Choroid plexus epithelial cell (primary cell): ENCODE data around the gene CACUL1.

Source experiments
- DNase-seq: peaks from one replicate; pipeline ENCODE4 v3.0.0-alpha.2; 2010; ENCODE audit warnings: low read depth
- H3K4me3 ChIP-seq: 2 replicates; pipeline ENCODE4 v1.5.1; 2011; ENCODE audit warnings: low read depth, mild to moderate bottlenecking, control low read depth, low read length, moderate library complexity
- TF ChIP-seq, protein P1 (sequence below): conservative IDR thresholded peaks from 2 replicates; pipeline ENCODE4 v1.5.1; 2011; ENCODE audit warnings: low read depth, mild to moderate bottlenecking, control low read depth, inconsistent platforms, low read length, moderate library complexity

CACUL1 gene

DNA sequence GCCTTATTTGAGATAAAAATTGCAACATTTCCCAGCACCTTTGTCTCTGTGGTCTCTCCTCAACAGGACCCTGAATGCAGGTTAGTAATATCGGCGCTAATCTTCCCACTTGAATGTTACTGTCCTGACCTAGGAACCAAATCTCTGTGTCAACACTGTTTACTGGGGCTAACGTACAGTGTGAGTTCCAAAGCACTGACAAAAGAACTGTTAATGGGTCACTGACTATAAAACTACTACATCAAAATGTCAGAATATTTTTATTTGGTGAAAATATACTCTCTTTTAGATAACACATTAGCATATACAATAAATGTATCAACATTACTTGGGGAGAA, 33.3 kb downstream of the CACUL1 start:
- TF ChIP-seq, protein P1, sequence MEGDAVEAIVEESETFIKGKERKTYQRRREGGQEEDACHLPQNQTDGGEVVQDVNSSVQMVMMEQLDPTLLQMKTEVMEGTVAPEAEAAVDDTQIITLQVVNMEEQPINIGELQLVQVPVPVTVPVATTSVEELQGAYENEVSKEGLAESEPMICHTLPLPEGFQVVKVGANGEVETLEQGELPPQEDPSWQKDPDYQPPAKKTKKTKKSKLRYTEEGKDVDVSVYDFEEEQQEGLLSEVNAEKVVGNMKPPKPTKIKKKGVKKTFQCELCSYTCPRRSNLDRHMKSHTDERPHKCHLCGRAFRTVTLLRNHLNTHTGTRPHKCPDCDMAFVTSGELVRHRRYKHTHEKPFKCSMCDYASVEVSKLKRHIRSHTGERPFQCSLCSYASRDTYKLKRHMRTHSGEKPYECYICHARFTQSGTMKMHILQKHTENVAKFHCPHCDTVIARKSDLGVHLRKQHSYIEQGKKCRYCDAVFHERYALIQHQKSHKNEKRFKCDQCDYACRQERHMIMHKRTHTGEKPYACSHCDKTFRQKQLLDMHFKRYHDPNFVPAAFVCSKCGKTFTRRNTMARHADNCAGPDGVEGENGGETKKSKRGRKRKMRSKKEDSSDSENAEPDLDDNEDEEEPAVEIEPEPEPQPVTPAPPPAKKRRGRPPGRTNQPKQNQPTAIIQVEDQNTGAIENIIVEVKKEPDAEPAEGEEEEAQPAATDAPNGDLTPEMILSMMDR: no peak
- H3K4me3 ChIP-seq: no peak overlapping the region
- DNase-seq: no peak

DNA sequence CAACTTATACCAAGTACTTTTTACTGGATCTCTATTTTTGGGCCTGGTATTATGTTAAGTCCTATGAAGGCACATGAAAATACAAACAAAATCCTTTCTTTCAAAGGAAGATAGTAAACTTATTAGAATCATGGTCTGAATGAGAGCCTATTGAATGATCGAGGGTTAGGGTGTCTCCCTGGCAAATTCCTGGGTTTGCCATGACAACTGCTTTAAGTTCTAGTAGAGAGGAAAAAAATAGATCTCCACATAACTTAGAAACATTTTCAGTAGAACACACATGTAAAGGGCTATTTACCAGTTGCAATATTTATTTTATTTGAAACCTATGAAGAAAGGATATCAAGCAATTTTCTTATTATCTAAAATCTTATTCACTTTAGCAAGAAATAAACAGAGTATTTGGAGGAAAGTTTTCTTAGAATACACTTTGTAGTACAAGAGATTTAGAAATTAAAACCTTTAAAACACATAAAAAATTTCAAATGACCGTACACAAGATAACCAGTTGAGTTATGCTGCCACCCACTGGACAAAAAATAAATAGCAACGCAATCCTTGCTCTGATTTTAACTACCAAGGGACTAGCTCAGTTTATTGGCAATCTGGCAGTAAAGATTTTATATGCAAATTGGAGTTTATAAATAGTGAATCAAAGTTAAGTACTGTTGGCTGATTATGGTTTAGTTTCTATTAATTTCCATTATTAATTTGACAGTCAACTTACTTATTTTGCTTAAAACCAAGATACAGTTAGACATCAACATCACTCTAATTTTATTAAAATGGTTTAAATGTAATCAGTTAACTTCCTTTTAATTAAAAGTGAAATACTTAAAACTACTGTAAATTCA, 33.9 kb downstream of the CACUL1 start:
- TF ChIP-seq, protein P1: peak; percentile 70
- peak; percentile 76 for DNase-seq
- H3K4me3 ChIP-seq: no peak overlapping the region

DNA sequence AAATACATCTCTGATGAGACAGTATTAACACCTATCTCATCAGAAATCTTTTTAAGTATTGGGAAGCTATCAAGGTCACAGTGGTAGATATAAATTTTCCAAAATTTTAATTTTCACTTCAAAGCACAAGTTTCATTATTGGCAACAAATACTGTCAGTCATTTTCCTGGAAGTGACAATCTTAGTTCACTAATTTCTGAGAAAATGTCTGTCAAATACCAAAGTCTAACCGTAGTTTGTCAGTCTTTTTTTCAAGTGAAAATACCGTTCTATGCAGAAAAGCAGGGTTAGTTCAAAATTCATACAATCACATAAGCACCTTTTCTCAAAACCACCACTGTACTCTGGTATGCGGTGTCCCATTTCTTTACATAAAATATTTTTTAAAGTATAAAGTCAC, 40.4 kb downstream of the CACUL1 start:
- no peak overlapping the region for H3K4me3 ChIP-seq
- DNase-seq: no peak
- TF ChIP-seq, protein P1: no peak

DNA sequence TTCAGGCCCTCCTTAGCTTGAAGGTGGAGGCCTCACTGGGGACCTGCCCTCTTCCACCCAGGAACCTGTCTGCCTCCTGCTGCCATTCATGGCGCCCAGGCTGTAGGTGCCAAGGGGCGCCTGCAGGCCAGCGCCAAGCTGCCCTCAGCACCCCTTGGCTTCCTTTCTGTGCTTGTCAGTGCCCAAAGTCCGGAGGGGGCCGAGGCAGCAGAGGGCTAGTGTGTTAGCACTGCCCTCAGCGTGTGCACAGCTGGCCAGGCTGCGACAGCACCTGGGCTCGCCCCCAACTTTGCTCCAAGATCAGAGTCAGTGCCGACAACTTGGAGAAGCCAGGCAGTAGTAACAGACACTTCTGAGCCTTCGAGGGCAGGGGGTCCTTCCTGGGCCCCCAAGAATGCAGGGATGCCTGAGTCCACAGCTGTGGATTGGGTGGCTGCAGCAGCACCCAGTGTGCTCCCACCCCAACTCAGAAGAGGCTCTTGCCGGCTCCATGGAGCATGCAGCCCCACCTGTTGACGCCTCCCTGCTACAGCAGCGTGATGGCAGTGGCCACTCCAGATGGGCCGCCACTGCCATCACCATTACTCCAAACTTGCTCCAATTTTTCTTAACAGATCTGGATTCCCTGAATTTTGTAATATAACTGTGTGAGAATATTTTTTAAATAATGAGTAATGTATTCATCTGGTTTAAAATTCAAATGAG, 41.7 kb downstream of the CACUL1 start:
- TF ChIP-seq, protein P1: peak; percentile 38
- no peak for DNase-seq

DNA sequence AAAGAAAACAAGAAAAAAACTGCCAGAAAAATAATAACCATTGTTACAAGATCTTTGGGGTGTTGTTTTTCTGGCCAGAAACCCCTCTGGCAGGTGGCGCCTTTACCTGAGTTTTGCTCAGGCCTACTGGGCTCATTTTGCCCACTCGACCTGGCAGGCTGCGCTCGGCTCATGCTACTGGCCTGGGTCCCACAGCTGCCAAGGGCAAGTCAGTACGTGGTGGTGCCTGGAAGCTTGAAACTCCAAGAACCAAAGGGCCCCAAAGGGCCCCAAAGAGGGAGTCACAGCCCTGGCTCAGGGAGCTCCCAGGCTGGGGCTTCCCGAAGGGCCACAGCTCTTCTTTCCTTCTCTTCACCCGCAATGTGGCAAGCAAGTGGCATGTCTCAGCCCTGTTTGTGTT, 42.7 kb downstream of the CACUL1 start:
- DNase-seq: no peak
- H3K4me3 ChIP-seq: no peak overlapping the region
- TF ChIP-seq, protein P1: no peak

More for the DNA sequence above, 41.7 kb downstream of the CACUL1 start:
- H3K4me3 ChIP-seq: no peak overlapping the region

DNA sequence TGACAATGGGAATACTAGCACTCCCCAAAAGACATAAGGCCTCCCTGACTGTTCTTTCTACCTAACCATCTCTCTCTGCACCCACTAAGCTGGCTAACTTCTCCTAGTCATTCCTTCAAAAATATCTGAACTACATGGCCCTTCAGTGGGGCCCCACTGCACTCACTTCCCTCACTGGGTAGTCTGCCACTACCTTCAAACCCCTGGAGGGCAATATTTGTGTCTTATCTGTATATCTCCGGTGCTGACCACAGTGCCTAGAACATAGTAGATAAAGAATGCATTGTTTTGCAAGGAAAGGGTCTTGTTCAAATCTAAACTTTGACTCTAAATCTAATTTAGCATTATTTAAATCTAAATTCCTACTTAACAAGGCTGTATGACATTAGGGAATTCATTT, 44.3 kb downstream of the CACUL1 start:
- H3K4me3 ChIP-seq: no peak overlapping the region
- TF ChIP-seq, protein P1: no peak
- no peak for DNase-seq
